Measurements from ENCODE around the gene ST6GALNAC3.

- no peak for TF ChIP-seq CTCF (IDR thresholded peaks at IDR 0.05)
- TF ChIP-seq POLR2AphosphoS5 (IDR thresholded peaks at IDR 0.05; ENCODE audit: low read depth, low read length) = no peak
- no peak for TF ChIP-seq SIN3A (IDR thresholded peaks at IDR 0.05; ENCODE audit: borderline replicate concordance, insufficient read depth, low read depth, low read length)
- TF ChIP-seq REST (IDR thresholded peaks at IDR 0.05; ENCODE audit: insufficient read depth in 1 of 2, low read depth in 2 of 2, low read length in 1 of 2) = no peak
- TF ChIP-seq TCF7L2 (IDR thresholded peaks at IDR 0.05; ENCODE audit: low read depth, low read length) = no peak
Observed at GRCh38 chr1:76083189-76083588, 8.6 kb downstream of the ST6GALNAC3 start.
